GM12878 (cell line): ENCODE results near the gene SUGP1. TPM values are rescaled to one million over a fixed set of nuclear protein-coding genes. Genes with fewer than 3 reads are reported as not detected.

Experiments
- ATAC-seq: fragments of 200-7000 bp; cut with Tn5 transposase; 3 replicates; pipeline ENCODE4 v1.9.1; 2020; ENCODE audit warnings: mild to moderate bottlenecking, moderate library complexity
- BruUV-seq: library from RNA; stranded (reverse); fragments of 400-500 nt; replicated peaks from 2 replicates; lab custom pipeline; 2021; lab: Mats Ljungman, UMichigan
- CTCF ChIA-PET: fragments of 300-600 bp; sonication (Branson Sonifier 250); formaldehyde crosslinking; extraction: SDS; loops from one replicate; lab custom pipeline; 2021; ENCODE audit warnings: inconsistent platforms; lab: Yijun Ruan, JAX
- POLR2A ChIA-PET: fragments of 350-600 bp; formaldehyde crosslinking; extraction: SDS; loops from one replicate; lab custom pipeline; 2021; ENCODE audit warnings: inconsistent platforms; lab: Charles Lee
- RAD21 ChIA-PET: fragments of 300-600 bp; sonication (Branson Sonifier 250); formaldehyde crosslinking; loops from one replicate; lab custom pipeline; 2023; ENCODE audit warnings: antibody characterized with exemption; ENCODE audit not compliant: unreplicated experiment; lab: Charles Lee
- SMC1A ChIA-PET: fragments of 300-600 bp; sonication (Branson Sonifier 250); formaldehyde crosslinking; loops from one replicate; lab custom pipeline; 2023; ENCODE audit not compliant: unreplicated experiment, uncharacterized antibody; lab: Charles Lee
- DNase-seq: peaks from one replicate; pipeline ENCODE4 v3.0.0-alpha.2; 2011; ENCODE audit warnings: low read depth, low spot score
- FAIRE-seq: peaks from 3 replicates; lab custom pipeline; 2011; peaks lifted over from hg19 to GRCh38; lab: Jason Lieb, UNC
- H2AFZ ChIP-seq: 2 replicates; pipeline ENCODE4 v1.6.0; 2011; ENCODE audit warnings: low read depth, low read length, control low read depth; ENCODE audit not compliant: control insufficient read depth
- H3K27ac ChIP-seq: 2 replicates; pipeline ENCODE4 v1.5.1; 2011; ENCODE audit warnings: control low read depth; ENCODE audit not compliant: control insufficient read depth, insufficient read depth
- H3K27me3 ChIP-seq, 2 experiments: replicated peaks in 1 of 2; 2 replicates each; pipeline versions ENCODE4 v1.6.0 to v1.6.1; 2011; ENCODE audit warnings: low read length in 1 of 2; ENCODE audit not compliant: control insufficient read depth in 2 of 2, insufficient read depth in 2 of 2
- H3K36me3 ChIP-seq, 2 experiments: 2 replicates each; pipeline ENCODE4 v1.5.1; 2011; ENCODE audit warnings: low read length in 1 of 2; ENCODE audit not compliant: control insufficient read depth in 2 of 2, insufficient read depth in 2 of 2
- H3K4me1 ChIP-seq: 2 replicates; pipeline ENCODE4 v1.6.1; 2011; ENCODE audit warnings: mild to moderate bottlenecking, low read length, moderate library complexity, mixed read lengths; ENCODE audit not compliant: control insufficient read depth, insufficient read depth
- H3K4me2 ChIP-seq: 2 replicates; pipeline ENCODE4 v1.6.0; 2011; ENCODE audit warnings: control low read depth; ENCODE audit not compliant: control insufficient read depth, insufficient read depth
- H3K4me3 ChIP-seq: fragments of 200-600 bp; sonication (generic); 2 replicates; pipeline ENCODE4 v1.5.1; 2016
- H3K79me2 ChIP-seq: 2 replicates; pipeline ENCODE4 v1.6.0; 2011; ENCODE audit warnings: low read length; ENCODE audit not compliant: control insufficient read depth, insufficient read depth
- H3K9ac ChIP-seq: 2 replicates; pipeline ENCODE4 v1.8.0; 2011; ENCODE audit warnings: low read length, control low read depth, mixed read lengths; ENCODE audit not compliant: control insufficient read depth, insufficient read depth
- H3K9me3 ChIP-seq: replicated peaks from 3 replicates; pipeline ENCODE4 v1.5.1; 2011; ENCODE audit warnings: mild to moderate bottlenecking, low read length; ENCODE audit not compliant: control insufficient read depth, insufficient read depth
- H4K20me1 ChIP-seq: 2 replicates; pipeline ENCODE4 v1.6.0; 2011; ENCODE audit not compliant: control insufficient read depth, insufficient read depth
- BCL3 ChIP-seq: IDR thresholded peaks from 2 replicates; pipeline ENCODE4 v1.6.1; 2011; ENCODE audit warnings: borderline replicate concordance, low read depth, mild to moderate bottlenecking, moderate library complexity, low read length; ENCODE audit not compliant: insufficient read depth, poor library complexity, severe bottlenecking
- CEBPZ ChIP-seq: fragments of 150-350 bp; IDR thresholded peaks from 2 replicates; pipeline ENCODE4 v1.6.1; 2016; ENCODE audit warnings: low read depth, low read length
- NR2F1 ChIP-seq: fragments of 450-650 bp; conservative IDR thresholded peaks from 2 replicates; pipeline ENCODE4 v1.6.1; 2017; ENCODE audit warnings: mild to moderate bottlenecking
- RELB ChIP-seq: fragments of 450-650 bp; IDR thresholded peaks from 2 replicates; pipeline ENCODE4 v1.6.1; 2017; ENCODE audit warnings: low read depth, mild to moderate bottlenecking, moderate library complexity
- RFX5 ChIP-seq: IDR thresholded peaks from 2 replicates; pipeline ENCODE4 v1.6.1; 2011; ENCODE audit warnings: low read depth, low read length, improper control_type of control experiment
- SIX5 ChIP-seq: IDR thresholded peaks from 2 replicates; pipeline ENCODE4 v1.6.1; 2011; ENCODE audit warnings: mild to moderate bottlenecking, low read depth, low read length, moderate library complexity; ENCODE audit not compliant: severe bottlenecking
- SP1 ChIP-seq: IDR thresholded peaks from one replicate; pipeline ENCODE4 v1.6.1; 2011; ENCODE audit warnings: low read depth, low read length
- TBL1XR1 ChIP-seq: IDR thresholded peaks from 2 replicates; pipeline ENCODE4 v1.6.1; 2012; ENCODE audit warnings: low read depth, low read length, improper control_type of control experiment
- WGBS: methylation state at CpG from one replicate; pipeline ENCODE4 v1.1.6; 2016; ENCODE audit warnings: low lambda C conversion rate; ENCODE audit not compliant: insufficient replicate concordance, insufficient coverage; ENCODE audit errors: missing lambda C conversion rate; 5-methylcytosine and 5-hydroxymethylcytosine counted together
- in situ Hi-C: fragments of 300-500 bp; cut with MboI; formaldehyde crosslinking; loops from 9 replicates; pipeline ENCODE4 v1.14.3; 2018; ENCODE audit warnings: mixed read lengths
- intact Hi-C: fragments of 100-400 bp; cut with micrococcal nuclease; formaldehyde crosslinking; loops from one replicate; pipeline ENCODE4 v1.14.2; 2022; ENCODE audit not compliant: unreplicated experiment
- polyA plus RNA-seq, 11 experiments: library from polyadenylated mRNA; depleted of rRNA in 4 of 11; unstranded in 6 of 11; stranded (reverse) in 5 of 11; fragments of >200 nt; fragmentation: Nextera tagmentation in 4 of 11; fragmentation: Illumina TruSeq in 1 of 11; extraction: Ambion mirVana in 4 of 11; extraction: Trizol in 1 of 11; gene quantifications; 1 replicate in 1 of 11; 2 replicates in 10 of 11; pipeline versions ENCODE4 v1.2.1 to v1.2.3, GENCODE V29; 2011 to 2016; ENCODE audit warnings: inconsistent platforms in 2 of 11, missing spikeins in 2 of 11, low read depth in 1 of 11
- total RNA-seq, 4 experiments: library from RNA; depleted of rRNA in 3 of 4; stranded (reverse); fragments of >200 nt in 3 of 4; fragmentation: Illumina TruSeq in 1 of 4; extraction: Trizol in 1 of 4; gene quantifications; 2 replicates each; pipeline versions ENCODE4 v1.2.1 to v1.2.3, GENCODE V29; 2013 to 2021

Gene SUGP1
- total and polyA plus RNA-seq, 10 of the 15 experiments (the other 5 are each of a cell fraction or from before 2014, with no cell fraction given): 1.6 to 70.2 (median 38.4) TPM

GRCh38 chr19:19270749-19271571 is 49.3 kb downstream of the SUGP1 start:
- ChIA-PET SMC1A (no interaction called here), CTCF (no interaction called here), POLR2A (no interaction called here), RAD21 (no interaction called here)
- WGBS: 53% methylated on average over 8 of the region's 8 CpGs
- H3K4me2 ChIP-seq: no peak overlapping the region
- no peak overlapping the region for H2AFZ ChIP-seq
- no peaks in the 10 kb centered on the region; a peak in 3 of 4 replicates for H3K36me3 ChIP-seq
- no peak for TF ChIP-seq NR2F1
- TF ChIP-seq RFX5: no peak
- no peak for TF ChIP-seq BCL3
- no peak for TF ChIP-seq TBL1XR1
- TF ChIP-seq SIX5: no peak
- TF ChIP-seq RELB: no peak
- no peak for TF ChIP-seq CEBPZ
- no peak for TF ChIP-seq SP1
- in situ Hi-C loops: no loop called here
- H3K79me2 ChIP-seq: no peaks in the 10 kb centered on the region
- no peak overlapping the region for H3K4me3 ChIP-seq
- no peaks in the 10 kb centered on the region for H3K4me1 ChIP-seq
- H3K9me3 ChIP-seq: no peaks in the 10 kb centered on the region
- H4K20me1 ChIP-seq: no peaks in the 10 kb centered on the region
- H3K27ac ChIP-seq: no peak overlapping the region
- no peak for FAIRE-seq
- H3K9ac ChIP-seq: no peak overlapping the region
- no peaks in the 10 kb centered on the region; a peak in 2 of 4 replicates for H3K27me3 ChIP-seq
- intact Hi-C loops: no loop called here
- ATAC-seq: no peak
- BruUV-seq: no TSS peak
- DNase-seq: no peak
